ENCODE results near the gene NUDT1.

Gene NUDT1

DNA sequence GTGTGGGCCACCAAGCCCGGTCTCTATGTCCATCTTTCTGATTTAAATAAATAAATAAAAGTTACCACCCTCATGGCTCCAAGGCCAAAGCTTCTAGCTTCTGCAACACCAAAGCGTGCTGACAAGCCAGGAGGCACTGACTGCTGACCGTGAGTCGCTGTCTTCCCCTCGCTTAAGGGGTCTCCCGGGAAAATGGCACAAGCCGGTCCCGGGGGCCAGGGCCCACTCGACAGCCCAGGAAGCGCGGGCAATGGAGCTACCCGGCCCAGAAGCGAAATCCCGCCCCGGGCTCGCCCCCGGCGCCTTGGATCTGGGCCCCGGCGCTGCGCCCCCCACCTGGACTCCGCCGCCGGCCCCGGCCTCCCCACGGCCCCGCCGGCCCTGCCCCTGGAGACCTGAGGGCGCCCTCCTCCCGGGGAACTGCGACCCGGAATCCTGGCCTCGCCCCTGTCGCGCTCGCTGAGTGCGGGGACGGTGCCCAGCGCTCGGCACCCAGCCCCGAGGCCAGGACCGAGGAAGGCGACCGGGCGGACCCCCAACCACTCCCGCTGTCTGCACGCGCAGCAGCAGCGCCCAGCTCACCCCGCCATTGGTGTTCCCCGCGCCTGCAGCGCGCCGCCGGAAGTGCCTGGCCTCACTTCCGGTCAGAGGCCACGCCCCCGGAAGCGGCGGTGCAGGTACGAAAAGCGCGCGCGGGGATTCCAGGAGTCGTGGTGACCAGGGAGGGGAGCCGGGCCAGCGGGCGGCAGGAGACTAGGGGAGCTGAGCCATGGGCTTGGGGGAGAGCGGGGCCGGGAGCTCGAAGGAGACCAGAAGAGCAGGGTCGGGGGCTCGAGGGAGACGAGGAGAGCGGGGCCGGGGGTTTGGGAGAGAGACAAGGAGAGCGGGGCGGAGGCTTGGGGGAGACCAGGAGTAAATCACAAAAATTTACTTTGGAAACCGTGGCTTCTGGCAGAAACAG is at the start of gene NUDT1, which contains the start of gene MRM2:
NUDT1 (plus strand) TSS at position 647 of the 961 bp plus-strand sequence. CDS start 2,349 bp downstream, outside the sequence.
MRM2 (minus strand) TSS at position 626 of the 961 bp plus-strand sequence; CDS start at position 590, 36 bp downstream.
- peak; percentile 75 to 83 for DNase-seq (ENCODE audit: low read depth in 2 of 2)

DNA sequence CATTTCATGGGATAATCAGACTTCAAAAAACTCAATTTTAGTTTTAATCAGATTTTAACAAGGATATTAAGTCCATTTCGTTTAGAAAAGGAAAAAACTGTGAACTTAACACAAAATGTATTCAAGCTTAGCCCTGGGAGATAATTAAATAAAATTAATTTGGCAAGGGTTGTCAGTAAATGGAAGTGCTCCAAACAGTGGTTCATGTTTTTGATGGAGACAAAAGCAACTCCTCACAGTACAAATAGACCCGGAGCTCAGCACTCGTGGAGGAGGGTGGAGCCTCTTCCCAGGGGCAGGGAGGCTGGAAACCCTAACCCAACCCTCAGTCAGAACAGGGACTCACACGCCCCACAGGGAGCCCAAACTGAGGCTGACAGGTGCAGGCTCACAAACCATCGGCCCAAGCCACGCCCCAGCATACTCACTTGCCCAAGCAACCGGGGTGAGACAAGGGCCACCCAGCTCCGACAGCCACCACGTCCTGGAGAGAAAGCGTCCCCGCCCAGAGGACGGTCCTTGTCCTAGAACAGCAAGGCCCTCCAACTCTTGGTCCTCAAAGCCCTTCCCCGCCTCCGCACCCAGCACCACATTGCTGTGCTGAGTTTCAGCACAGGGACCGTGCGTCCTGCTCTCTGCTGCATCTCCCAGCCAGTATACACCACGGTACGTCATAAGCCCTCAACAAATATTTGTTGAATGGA is 49.0 kb upstream of the NUDT1 start:
- DNase-seq (ENCODE audit: low read depth in 2 of 2): no peak

DNA sequence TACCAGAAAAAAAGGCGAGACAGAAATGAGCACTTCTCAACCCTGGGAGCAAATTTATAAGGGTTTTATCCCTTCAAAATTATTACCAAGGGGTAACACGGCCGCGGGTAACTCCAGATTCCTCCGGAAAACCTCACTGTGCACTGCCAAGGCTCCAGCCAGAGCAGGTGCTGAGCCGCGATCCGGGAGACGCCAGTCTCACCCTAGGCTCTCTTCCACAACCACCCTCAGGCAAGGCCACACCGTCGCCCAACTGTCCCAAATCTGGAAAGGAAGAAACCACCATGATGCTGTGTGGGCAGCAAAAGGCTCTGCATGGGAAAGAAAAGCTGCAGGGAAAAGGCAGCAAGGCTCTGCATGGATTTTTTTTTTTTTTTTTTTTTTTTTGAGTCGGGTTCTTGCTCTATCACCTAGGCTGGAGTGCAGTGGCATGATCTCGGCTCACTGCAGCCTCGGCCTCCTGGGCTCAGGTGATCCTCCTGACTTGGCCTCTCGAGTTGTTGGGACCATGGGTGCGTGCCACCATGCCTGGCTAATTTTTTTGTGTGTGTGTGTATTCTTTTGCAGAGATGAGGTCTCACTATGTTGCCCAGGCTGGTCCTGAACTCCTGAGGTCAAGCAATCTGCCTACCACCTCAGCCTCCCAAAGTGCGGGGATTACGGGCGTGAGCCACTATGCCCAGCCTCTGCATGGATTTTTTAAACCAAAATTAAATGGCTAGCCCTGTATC is 48.3 kb upstream of the NUDT1 start:
- DNase-seq (ENCODE audit: low read depth in 2 of 2): no peak

DNA sequence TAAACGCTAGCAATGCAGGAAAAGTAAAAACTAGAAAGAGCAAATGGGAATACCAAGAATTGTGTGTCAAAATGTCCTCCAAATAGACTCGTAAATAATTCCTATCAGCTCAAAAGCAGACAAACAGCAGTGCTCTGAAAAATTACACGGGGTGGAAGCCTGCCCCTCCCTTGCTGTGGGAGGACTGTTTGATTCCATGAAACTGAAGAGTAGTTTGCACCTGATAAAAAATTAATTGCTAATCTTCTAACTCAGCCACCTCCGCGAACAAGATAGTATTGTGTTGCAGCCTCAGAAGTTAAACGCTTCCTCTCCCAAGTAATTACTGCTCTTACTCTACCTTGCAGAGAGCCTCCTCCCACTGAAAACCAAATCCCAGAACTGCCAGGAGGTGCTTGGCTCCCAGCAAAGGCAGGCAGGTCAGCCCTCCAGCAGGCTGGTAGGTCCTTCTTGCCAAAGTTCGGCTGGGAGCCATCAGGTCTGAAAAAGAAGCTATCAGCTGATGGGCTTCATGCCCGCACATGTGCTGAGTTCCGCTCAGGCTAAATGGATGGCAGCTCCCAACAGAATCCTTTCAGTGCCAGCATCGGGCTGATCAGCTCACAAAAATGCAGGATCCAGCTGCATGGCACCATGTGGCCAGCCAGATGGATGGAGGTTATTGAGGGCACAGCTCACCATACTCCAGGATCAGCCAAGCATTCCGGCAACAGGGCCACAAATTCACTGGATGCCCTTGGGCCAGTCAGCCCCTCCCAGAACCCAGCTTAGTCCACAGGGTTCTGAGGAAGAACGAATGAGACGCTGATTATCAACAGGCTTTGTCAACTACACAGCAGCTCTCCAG is 46.4 kb upstream of the NUDT1 start:
- no peak for DNase-seq (ENCODE audit: low read depth in 2 of 2)

DNA sequence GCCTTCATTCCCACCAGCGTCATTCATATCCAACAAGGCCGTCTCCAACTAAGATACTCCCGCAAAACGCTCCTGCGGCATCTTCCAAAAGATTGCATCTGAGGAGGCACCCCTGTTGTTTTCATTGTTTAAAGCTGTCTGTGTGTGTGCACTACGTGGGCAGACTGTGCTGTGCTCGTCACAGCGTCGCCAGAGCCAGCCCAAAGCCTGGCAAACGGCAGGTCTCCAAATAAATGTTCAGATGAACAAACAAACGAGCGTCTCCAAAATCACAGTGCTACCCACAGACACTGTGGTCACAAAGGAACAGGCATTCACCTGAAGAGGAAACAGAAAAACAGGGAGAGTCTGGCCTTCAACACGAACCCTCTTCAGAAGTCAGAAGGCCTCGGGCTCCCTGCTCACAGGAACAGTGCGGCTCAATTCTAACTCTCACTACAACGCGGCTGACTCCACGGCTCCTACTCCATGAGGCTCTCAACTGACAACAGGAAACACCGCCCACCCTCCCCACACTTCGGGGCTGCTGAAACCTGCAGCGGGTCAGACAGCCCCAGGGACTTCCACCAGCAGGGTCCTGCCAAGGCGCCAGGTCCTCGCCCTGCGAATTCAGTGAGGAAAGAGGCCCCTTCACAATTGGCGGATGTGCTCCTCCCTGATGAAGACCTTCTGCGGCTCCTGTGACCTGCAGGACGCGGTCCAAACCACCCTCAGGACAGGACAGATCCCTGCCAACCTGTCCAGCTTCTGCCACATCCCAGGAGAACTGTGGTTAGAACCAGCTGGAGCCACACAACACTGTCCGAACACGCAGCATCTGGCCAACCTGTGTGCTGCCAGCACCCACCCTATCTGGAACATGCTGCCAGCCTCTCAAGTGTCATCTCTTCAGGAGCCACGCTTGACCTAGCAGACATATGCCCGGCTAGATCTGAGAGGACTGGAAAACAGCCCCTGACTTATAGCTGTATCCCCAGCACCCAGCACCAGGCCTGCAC is 45.3 kb upstream of the NUDT1 start:
- no peak for DNase-seq (ENCODE audit: low read depth in 2 of 2)

DNA sequence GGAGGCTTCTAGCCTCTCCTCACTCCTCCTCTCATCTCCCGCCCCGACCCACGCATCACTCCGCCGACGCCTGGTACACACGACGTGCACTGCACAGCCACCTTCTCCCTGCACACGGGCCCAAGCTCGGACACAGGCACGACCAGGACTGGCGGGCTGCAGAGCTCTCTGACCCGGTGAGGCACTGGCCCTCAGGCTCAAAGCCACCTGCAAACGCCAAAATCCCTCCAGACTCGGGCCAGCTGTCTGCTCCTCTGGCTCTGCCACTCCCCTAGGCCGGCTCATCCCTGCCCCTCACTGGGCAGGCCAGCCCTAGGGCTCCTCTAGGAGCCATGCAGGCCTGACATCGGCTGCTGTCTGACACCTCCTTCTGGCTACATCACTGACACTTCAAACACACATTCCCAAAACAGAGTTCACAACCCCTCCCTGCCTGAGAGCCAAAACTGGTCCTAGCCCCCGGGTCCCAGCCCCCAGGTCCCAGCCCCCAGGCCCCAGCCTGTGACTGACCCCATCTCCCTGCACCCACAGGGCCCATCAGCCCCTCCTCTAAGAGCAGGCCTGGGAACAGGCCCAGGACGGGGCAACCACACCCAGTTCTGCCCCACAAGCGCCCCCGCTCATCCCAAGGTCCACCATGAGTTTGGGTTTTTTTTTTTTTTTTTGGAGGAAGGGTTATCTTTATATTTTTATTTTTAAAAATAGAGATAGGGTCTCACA is 44.4 kb upstream of the NUDT1 start:
- no peak for DNase-seq (ENCODE audit: low read depth in 2 of 2)

DNA sequence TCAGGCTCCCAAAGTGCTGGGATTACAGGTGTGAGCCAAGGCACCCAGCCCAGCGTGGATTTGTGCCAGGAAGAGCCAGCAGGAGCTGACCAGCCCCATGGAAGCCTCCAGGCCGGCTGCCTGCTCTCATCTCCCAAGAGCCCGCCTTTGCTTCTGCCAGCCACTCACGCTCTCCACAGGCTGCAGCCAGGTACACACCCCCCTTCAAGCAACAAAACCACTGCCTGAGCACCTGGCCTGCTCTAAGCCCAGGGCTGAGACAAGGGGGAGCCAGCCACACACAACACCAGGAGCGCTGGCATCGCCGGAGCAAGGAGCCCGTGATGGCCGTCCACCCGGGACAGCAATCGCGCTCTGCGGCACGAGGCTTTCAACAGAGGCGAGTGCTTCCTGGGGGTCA is 43.8 kb upstream of the NUDT1 start:
- no peak for DNase-seq (ENCODE audit: low read depth in 2 of 2)

DNA sequence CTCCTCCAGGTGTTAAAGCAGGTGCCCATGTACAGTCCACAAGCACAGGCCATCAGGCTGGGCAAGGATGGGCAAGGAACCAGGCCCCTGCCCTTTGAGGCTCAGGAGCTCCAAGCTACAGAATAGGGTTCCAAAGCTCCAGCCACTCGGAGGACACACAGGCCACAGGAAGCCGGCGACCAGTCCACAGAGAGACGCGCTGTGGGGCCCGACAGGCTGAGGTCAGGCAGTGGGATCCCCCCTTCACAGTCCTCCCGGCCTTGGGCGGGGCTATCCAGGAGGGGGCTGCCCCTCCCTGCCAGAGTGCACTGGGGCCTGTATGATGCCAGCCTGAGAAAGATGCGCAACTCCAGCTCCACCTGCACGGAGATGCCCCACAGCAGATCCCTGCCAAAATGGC is 43.3 kb upstream of the NUDT1 start:
- no peak for DNase-seq (ENCODE audit: low read depth in 2 of 2)

DNA sequence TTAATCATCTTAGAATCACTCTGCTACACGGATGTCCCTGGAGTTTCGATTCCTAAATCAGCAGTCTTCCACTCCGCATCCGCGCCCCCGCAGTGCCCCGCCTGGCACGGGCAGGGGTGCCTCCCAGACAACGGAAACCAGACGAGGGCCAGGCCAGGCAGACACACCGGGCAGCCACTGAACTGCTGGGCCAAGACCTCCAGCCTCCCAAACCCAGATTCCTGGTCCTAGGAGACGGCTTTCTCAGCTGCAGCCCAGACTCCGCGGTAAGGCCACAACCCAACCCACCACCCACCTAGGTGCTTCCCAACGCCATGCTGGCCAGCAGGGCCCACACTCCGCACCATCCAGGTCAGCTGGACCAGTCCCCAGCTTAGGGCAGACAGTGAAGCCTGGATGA is 42.5 kb upstream of the NUDT1 start:
- DNase-seq (ENCODE audit: low read depth in 2 of 2): no peak

DNA sequence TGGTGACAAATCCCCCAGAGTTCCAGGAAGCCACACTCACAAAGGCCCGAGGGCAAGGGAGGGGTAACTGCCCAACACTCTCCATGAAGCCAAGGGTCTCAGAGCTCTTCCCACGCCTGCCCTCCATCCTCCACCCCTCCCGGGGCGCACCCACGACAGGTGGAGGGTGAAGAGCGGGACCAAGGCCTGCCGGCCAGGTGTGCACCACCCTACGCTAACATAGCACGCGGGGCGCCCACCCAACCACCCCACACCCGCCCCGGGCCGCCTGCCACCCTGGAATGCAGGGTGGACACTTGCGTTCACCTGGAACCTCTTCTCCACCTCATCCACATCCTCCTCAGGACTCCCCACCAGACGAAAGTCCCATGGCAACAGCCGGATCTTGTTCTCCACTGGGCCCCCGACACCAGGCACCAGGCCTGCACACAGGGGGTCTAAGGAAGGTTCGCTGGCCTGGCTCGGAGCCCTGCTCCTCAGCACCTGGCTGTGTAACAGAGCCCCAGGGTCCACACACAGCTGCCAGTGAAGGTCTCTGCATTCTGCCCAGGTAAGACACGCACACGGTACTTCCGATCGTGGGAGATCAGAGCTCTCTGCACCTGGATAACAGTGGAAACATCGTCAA is 42.0 kb upstream of the NUDT1 start:
- DNase-seq (ENCODE audit: low read depth in 2 of 2): no peak

DNA sequence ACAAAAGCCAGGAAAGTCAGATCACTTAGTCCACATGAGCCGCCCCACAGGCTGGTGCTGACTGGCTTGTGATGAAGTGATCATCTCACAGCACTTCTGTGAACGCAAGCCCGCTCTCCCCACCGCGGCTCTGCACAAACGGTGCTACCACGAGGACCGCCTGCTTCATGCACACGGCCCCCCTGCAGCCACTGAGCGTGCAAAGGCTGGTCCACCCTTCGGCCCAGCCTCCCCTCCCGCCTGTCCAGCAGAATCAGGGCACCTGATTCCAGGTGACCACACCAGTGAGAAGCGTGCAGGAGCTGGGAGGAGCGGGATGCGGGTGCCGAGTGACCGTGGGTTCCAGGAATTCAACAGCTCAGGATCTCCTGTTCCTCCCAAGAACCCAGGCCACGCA is 41.4 kb upstream of the NUDT1 start:
- DNase-seq (ENCODE audit: low read depth in 2 of 2): no peak

DNA sequence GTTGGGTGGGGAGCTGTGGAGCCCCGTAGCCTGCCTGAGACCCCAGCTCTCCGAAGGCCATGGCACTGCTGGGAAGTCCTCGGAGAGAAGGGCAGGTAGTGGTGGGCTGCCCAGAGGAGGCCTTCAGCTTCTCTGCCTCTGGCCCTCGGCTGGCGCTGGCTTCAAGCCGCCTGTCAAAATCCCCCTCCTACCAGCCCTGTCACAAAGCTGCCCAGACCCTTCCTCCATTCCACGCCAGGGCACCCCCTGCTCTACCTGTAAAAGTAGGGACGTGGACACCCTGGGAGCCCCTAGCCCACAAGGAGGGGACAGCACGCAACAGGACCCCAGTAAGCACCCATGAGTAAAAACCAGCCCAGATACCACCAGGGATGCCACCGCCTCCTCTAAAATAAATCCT is 40.9 kb upstream of the NUDT1 start:
- no peak for DNase-seq (ENCODE audit: low read depth in 2 of 2)

DNA sequence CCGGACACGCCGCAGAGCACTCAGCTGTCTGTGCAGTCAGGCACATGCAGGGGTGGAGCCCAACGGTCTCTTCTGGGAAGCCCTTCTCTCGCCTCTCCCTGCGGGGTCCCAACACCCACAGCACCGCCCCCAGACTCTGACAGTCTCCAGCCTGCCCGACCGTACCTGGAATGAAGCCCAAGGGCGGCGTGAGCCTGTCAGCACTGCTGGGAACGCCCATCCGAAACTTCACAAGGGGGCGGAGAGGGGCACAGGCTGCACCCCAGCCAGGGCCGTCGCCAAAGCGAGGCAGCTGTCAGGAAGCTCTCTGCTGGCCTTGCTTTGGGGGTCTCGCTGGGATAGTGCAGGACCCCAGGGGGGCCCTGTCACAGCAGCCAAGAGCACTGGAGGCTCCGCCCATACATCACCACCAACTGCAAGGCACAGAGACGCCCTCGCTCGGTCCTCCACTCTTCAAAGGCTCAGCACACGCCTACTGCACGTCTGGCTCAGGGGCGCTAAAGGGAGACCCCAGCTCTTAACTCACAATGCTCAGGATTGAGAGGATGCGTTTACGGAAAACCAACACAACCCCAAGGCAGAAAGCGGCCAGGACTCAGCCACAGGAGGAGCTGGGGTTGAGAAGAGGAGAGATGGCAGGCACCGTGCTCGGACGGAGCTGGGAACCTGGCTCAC is 40.2 kb upstream of the NUDT1 start:
- DNase-seq (ENCODE audit: low read depth in 2 of 2): no peak

DNA sequence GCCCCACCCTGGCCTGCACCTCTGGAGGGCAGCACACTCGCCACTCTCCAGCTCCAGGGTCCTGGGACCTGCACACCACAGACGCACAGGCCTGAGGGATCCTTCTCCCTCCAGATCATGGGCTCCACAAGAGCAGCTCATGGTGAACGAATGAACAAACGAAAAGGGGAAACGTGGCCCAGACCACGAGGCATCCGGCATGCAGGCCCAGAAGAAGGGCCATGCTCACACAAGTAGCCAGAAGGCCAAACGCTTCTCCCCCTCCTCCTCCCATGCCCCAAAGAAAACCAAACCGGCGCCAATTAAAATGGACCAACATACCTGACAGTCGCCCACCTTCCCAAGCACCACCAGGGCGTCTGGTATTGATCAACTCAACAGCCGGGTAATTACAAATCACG is 39.7 kb upstream of the NUDT1 start:
- DNase-seq (ENCODE audit: low read depth in 2 of 2): no peak

DNA sequence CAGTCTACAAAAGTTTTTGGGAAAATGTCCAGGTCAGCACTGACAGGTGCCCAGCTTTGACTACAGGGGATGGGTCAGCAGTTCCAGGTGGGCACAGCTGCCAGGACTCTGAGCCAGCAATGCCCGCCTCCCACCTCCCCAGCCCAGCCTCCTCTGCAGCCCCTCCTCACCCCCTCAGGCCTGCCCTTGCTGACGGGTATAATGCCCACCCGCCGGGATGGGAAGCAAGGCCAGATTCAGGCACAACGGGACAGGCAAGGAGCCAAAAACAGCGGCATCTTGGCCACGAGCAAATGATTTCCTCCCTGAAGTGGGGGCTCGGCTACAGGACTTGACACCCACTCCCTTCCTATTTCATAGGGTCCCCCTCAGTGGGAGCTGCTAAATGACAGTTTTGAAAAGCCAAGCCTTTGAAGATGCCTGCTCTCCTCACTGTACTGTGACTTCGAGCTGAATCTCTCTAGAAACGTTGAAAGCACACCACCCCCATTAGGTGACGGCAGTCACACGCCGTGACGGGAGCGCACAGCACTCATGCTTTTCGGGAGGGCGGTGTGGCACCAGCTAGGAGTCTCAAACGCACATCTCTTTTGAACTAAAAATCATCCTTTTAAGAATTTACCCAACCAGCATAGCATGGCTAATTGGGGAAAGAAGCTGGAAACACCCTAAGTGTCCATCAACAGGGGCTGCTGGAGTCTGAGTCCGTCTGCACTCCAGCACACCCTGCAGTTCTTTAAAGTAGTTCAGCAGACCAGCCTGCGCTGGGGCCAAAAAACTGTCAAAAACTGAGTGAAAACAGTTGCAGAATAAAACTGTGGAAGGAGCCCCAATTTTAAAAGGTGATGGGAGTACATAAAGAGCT is 38.9 kb upstream of the NUDT1 start:
- no peak for DNase-seq (ENCODE audit: low read depth in 2 of 2)

DNA sequence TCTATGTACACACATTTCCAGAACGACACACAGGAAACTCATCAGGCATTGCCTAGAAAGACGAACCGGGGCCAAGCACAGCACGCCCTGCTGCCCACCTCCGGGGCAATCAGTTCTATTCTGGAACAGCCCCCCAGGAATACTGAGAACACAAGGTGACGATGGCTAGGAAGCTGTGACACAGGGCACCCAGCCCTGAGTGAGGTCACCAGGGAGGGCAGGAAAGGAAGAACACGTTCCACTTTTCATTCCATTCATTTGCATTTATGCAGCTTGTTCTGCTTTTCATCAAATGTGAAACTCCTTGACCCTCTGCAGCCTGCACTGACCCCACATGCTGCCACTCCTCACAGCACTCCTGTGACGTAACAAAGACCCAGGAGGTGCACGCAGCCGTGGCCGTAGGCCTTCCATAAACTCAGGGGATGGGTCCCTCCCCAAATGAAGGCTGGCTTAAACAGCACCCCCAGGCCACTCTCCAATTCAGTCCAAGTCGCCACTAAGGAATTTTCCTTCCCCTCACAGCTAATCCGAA is 38.2 kb upstream of the NUDT1 start:
- no peak for DNase-seq (ENCODE audit: low read depth in 2 of 2)

DNA sequence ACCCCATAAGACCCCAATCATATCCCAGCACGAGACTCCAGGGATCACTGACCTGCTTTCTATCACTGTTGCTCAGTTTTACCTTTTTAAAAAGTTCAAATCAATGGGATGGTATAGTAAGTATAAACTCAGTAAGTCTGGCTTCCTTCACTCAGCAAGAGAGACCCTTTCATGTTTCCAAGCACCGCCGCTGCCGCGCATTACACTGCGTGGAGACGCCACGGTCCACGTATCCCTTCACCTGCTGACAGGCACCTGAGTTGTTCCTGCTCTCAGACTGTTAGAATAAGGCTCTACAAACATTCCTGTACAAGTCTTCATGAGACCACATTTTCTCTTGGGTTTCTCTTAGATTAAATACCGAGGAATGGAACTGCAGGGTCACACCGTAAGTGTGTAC is 37.6 kb upstream of the NUDT1 start:
- no peak for DNase-seq (ENCODE audit: low read depth in 2 of 2)

All from stimulated activated CD8-positive, alpha-beta memory T cell treated with anti-CD3 and anti-CD28 coated beads, Interleukin-2, amount 100 ng/mL, for 48 hours (primary cell).